GM19328 (cell line): ENCODE results near the gene GPR137B.

ENCODE experiments used
- ATAC-seq: cut with Tn5 transposase; IDR thresholded peaks from one replicate; pipeline ENCODE4 v1.9.1; 2021; ENCODE audit warnings: mild to moderate bottlenecking, moderate library complexity; ENCODE audit not compliant: unreplicated experiment

The GPR137B gene

GRCh38 chr1:236253119-236253518, 110.8 kb downstream of the GPR137B start:
- ATAC-seq, result no peak

GRCh38 chr1:236253918-236254637, 111.7 kb downstream of the GPR137B start:
- ATAC-seq, result no peak

GRCh38 chr1:236257216-236257615, 114.9 kb downstream of the GPR137B start:
- ATAC-seq, result no peak

GRCh38 chr1:236258114-236258622, 115.8 kb downstream of the GPR137B start:
- ATAC-seq, result no peak
